B cell (primary cell): Measurements from ENCODE around the gene ADRB1. TPM values are rescaled to one million over a fixed set of nuclear protein-coding genes. Genes with fewer than 3 reads are reported as not detected.

ENCODE experiments used
- ATAC-seq: fragments of 200-7000 bp; cut with Tn5 transposase; one replicate; pipeline ENCODE4 v1.10.0; 2021; ENCODE audit warnings: low read depth, mild to moderate bottlenecking, moderate number of reproducible peaks, moderate library complexity
- CTCF ChIA-PET: fragments of 350-600 bp; sonication (Branson Sonifier 250); formaldehyde crosslinking; loops from one replicate; lab custom pipeline; 2021; ENCODE audit warnings: antibody characterized with exemption, inconsistent platforms; lab: Charles Lee
- POLR2A ChIA-PET: fragments of 350-600 bp; sonication (Branson Sonifier 250); formaldehyde crosslinking; loops from one replicate; lab custom pipeline; 2021; ENCODE audit warnings: antibody characterized with exemption; lab: Charles Lee
- DNase-seq: peaks from one replicate; pipeline ENCODE4 v3.0.0; 2013
- H2AFZ ChIP-seq: 2 replicates; pipeline ENCODE4 v1.6.1; 2012; ENCODE audit warnings: mild to moderate bottlenecking, low read depth, low read length; ENCODE audit not compliant: insufficient read depth, poor library complexity, severe bottlenecking
- H3K27ac ChIP-seq, 2 donors: 1 replicate in 1 of 2; 2 replicates in 1 of 2; pipeline ENCODE4 v1.5.1; 2012 to 2013; ENCODE audit warnings: low read length in 2 of 2, mild to moderate bottlenecking in 2 of 2, moderate library complexity in 1 of 2
- H3K27me3 ChIP-seq, 4 experiments: fragments of 200-600 bp in 1 of 4; sonication (generic) in 1 of 4; replicated peaks in 1 of 4; 1 replicate in 2 of 4; 2 replicates in 2 of 4; pipeline versions ENCODE4 v1.6.1 to v1.7.0; 2013 to 2016; ENCODE audit warnings: low read length in 3 of 4, mild to moderate bottlenecking in 2 of 4, mixed read lengths in 1 of 4, moderate library complexity in 1 of 4; ENCODE audit not compliant: insufficient read depth in 4 of 4, control insufficient read depth in 3 of 4; ENCODE audit errors: control extremely low read depth in 1 of 4
- H3K36me3 ChIP-seq, 2 experiments: replicated peaks in 1 of 2; 1 replicate in 1 of 2; 2 replicates in 1 of 2; pipeline versions ENCODE4 v1.6.1 to v1.7.1; 2013; ENCODE audit warnings: low read length in 1 of 2; ENCODE audit not compliant: insufficient read depth in 2 of 2, control insufficient read depth in 1 of 2; ENCODE audit errors: control extremely low read depth in 1 of 2, extremely low read depth in 1 of 2
- H3K4me1 ChIP-seq, 2 donors: fragments of 200-600 bp in 1 of 2; sonication (generic) in 1 of 2; 1 replicate in 1 of 2; 2 replicates in 1 of 2; pipeline versions ENCODE4 v1.5.1 to v1.6.1; 2013 to 2017; ENCODE audit warnings: low read length in 2 of 2; ENCODE audit not compliant: control insufficient read depth in 2 of 2, insufficient read depth in 2 of 2
- H3K4me2 ChIP-seq: replicated peaks from 2 replicates; pipeline ENCODE3; 2012; ENCODE audit warnings: mild to moderate bottlenecking, low read depth, low read length; ENCODE audit not compliant: poor library complexity, severe bottlenecking
- H3K4me3 ChIP-seq, 5 experiments: fragments of 200-600 bp in 1 of 5; sonication (generic) in 1 of 5; 1 replicate in 3 of 5; 2 replicates in 2 of 5; pipeline versions ENCODE4 v1.5.1 to v1.7.0; 2011 to 2016; ENCODE audit warnings: low read length in 4 of 5, mild to moderate bottlenecking in 4 of 5, low read depth in 2 of 5, control low read depth in 1 of 5, moderate library complexity in 1 of 5; ENCODE audit not compliant: insufficient read depth in 1 of 5; ENCODE audit errors: control extremely low read depth in 1 of 5, extremely low read depth in 1 of 5
- H3K79me2 ChIP-seq: fragments of 200-600 bp; sonication (generic); one replicate; pipeline ENCODE4 v1.6.0; 2016; ENCODE audit warnings: low read length; ENCODE audit not compliant: control insufficient read depth, insufficient read depth
- H3K9ac ChIP-seq: fragments of 200-600 bp; sonication (generic); 2 replicates; pipeline ENCODE4 v1.6.1; 2017; ENCODE audit warnings: mild to moderate bottlenecking, low read length, moderate library complexity
- H3K9me3 ChIP-seq, 3 donors: one replicate each; pipeline versions ENCODE4 v1.6.1 to v1.7.1; 2013; ENCODE audit warnings: low read length in 2 of 3; ENCODE audit not compliant: control insufficient read depth in 2 of 3, insufficient read depth in 1 of 3; ENCODE audit errors: control extremely low read depth in 1 of 3
- H4K20me1 ChIP-seq: 2 replicates; pipeline ENCODE4 v1.6.0; 2012; ENCODE audit warnings: mild to moderate bottlenecking, low read length; ENCODE audit not compliant: insufficient read depth, control insufficient read depth, poor library complexity, severe bottlenecking
- H3K27ac Mint-ChIP-seq: one replicate; pipeline ENCODE4 v1.8.0; 2021; ENCODE audit warnings: mixed read lengths
- H3K27me3 Mint-ChIP-seq: one replicate; pipeline ENCODE4 v1.8.0; 2021; ENCODE audit warnings: mixed read lengths
- H3K4me1 Mint-ChIP-seq: one replicate; pipeline ENCODE4 v1.8.0; 2021; ENCODE audit warnings: mixed read lengths
- H3K4me3 Mint-ChIP-seq: one replicate; pipeline ENCODE4 v1.8.0; 2021; ENCODE audit warnings: mixed read lengths
- H3K9me3 Mint-ChIP-seq: one replicate; pipeline ENCODE4 v1.8.0; 2022; ENCODE audit warnings: mixed read lengths; ENCODE audit not compliant: insufficient read depth
- CTCF ChIP-seq: fragments of 200-600 bp; IDR thresholded peaks from one replicate; pipeline ENCODE4 v1.8.0; 2022; ENCODE audit warnings: antibody characterized with exemption, mild to moderate bottlenecking
- EZH2 ChIP-seq: IDR thresholded peaks from 2 replicates; pipeline ENCODE4 v1.6.1; 2012; ENCODE audit warnings: borderline replicate concordance, low read depth, mild to moderate bottlenecking, moderate library complexity, low read length; ENCODE audit not compliant: insufficient read depth, poor library complexity, severe bottlenecking
- WGBS: methylation state at CpG from one replicate; pipeline ENCODE4 v1.1.5; 2013; ENCODE audit warnings: missing lambda C conversion rate; ENCODE audit not compliant: insufficient coverage; 5-methylcytosine and 5-hydroxymethylcytosine counted together
- intact Hi-C: fragments of 100-400 bp; cut with micrococcal nuclease; formaldehyde crosslinking; loops from one replicate; pipeline ENCODE4 v1.10.0; 2022
- polyA plus RNA-seq: library from polyadenylated mRNA; depleted of rRNA; stranded (reverse); fragments of >200 nt; gene quantifications from 2 replicates; pipeline ENCODE4 v1.2.3, GENCODE V29; 2012
- total RNA-seq, 2 donors: library from RNA; stranded (reverse); fragments of 120-200 nt in 1 of 2; gene quantifications; 1 replicate in 1 of 2; 2 replicates in 1 of 2; pipeline versions ENCODE4 v1.2.3 to v1.2.4, GENCODE V29; 2013 to 2022

ADRB1 gene
- total and polyA plus RNA-seq, 2 donors (not counting 1 experiment from before 2014, with no cell fraction given) = 0.10 TPM; not detected in 1

- no peak for DNase-seq
- no peak overlapping the region for H3K27ac Mint-ChIP-seq
- H3K4me1 Mint-ChIP-seq = peaks cover 27% of the 10 kb centered on the region
- no peaks in the 10 kb centered on the region for H3K27me3 ChIP-seq
- no CpG with 5 or more reads among the region's 2 CpGs for WGBS
- H3K4me1 ChIP-seq = peaks cover 24 to 26% of the 10 kb centered on the region in 2 donors
- POLR2A ChIA-PET = no interaction called here
- H3K4me2 ChIP-seq = no peak overlapping the region
- CTCF ChIA-PET = no interaction called here
- no peak overlapping the region for H2AFZ ChIP-seq
- ATAC-seq = no peak
- no peak overlapping the region for H3K27ac ChIP-seq
- H3K4me3 Mint-ChIP-seq = no peak overlapping the region
- TF ChIP-seq CTCF (no peak), EZH2 (no peak)
- H3K9me3 ChIP-seq = no peaks in the 10 kb centered on the region
- no peaks in the 10 kb centered on the region for H3K36me3 ChIP-seq
- H3K79me2 ChIP-seq = no peaks in the 10 kb centered on the region
- no peak overlapping the region for H3K9ac ChIP-seq
- H3K4me3 ChIP-seq = no peak overlapping the region
- no peaks in the 10 kb centered on the region for H3K27me3 Mint-ChIP-seq
- no peaks in the 10 kb centered on the region for H3K9me3 Mint-ChIP-seq
- no peaks in the 10 kb centered on the region for H4K20me1 ChIP-seq
- intact Hi-C loops = loop anchor here (10.0 kb wide), 1 partner anchor 342 kb away; no protein-coding TSS in a partner anchor
Measured at GRCh38 chr10:114027041-114027394, 16.6 kb upstream of the ADRB1 start.

GRCh38 chr10:114027951-114028350, 15.7 kb upstream of the ADRB1 start:
- no peaks in the 10 kb centered on the region for H4K20me1 ChIP-seq
- H3K4me3 ChIP-seq = no peak overlapping the region
- no peaks in the 10 kb centered on the region for H3K9me3 ChIP-seq
- no peak for DNase-seq
- H3K4me2 ChIP-seq = no peak overlapping the region
- no peak overlapping the region for H2AFZ ChIP-seq
- H3K27ac ChIP-seq = no peak overlapping the region
- ATAC-seq = no peak
- no peaks in the 10 kb centered on the region for H3K27me3 ChIP-seq
- no peak overlapping the region for H3K27ac Mint-ChIP-seq
- H3K79me2 ChIP-seq = no peaks in the 10 kb centered on the region
- no peaks in the 10 kb centered on the region for H3K9me3 Mint-ChIP-seq
- intact Hi-C loops = loop anchor here (10.0 kb wide), 1 partner anchor 343 kb away; no protein-coding TSS in a partner anchor
- 86% methylated on average over 3 of the region's 3 CpGs for WGBS
- peaks cover 27% of the 10 kb centered on the region for H3K4me1 Mint-ChIP-seq
- POLR2A ChIA-PET = no interaction called here
- no peak overlapping the region for H3K9ac ChIP-seq
- peaks cover 24 to 26% of the 10 kb centered on the region in 2 donors for H3K4me1 ChIP-seq
- TF ChIP-seq CTCF = no peak
- no peak for TF ChIP-seq EZH2
- no peak overlapping the region for H3K4me3 Mint-ChIP-seq
- H3K36me3 ChIP-seq = no peaks in the 10 kb centered on the region
- H3K27me3 Mint-ChIP-seq = no peaks in the 10 kb centered on the region
- CTCF ChIA-PET = no interaction called here
